Endothelial cell of umbilical vein (primary cell): ENCODE results near the gene TTLL10. TPM values are rescaled to one million over a fixed set of nuclear protein-coding genes. Genes with fewer than 3 reads are reported as not detected.

ENCODE experiments used
- BruUV-seq: library from RNA; stranded (reverse); fragments of 400-500 nt; replicated peaks from 2 replicates; lab custom pipeline; 2021; lab: Mats Ljungman, UMichigan
- CTCF ChIA-PET: fragments of 300-600, 350-600 bp; sonication (Branson Sonifier 250); formaldehyde crosslinking; loops from one replicate; lab custom pipeline; 2021; ENCODE audit warnings: antibody characterized with exemption, inconsistent platforms; lab: Charles Lee
- POLR2A ChIA-PET: fragments of 300-600, 350-600 bp; sonication (Branson Sonifier 250); formaldehyde crosslinking; loops from one replicate; lab custom pipeline; 2021; ENCODE audit warnings: antibody characterized with exemption, inconsistent platforms; lab: Charles Lee
- DNase-seq: peaks from one replicate; pipeline ENCODE4 v3.0.0-alpha.2; 2011; ENCODE audit warnings: low read depth, low spot score
- FAIRE-seq: peaks from 2 replicates; lab custom pipeline; 2011; peaks lifted over from hg19 to GRCh38; lab: Jason Lieb, UNC
- H2AFZ ChIP-seq: 2 replicates; pipeline ENCODE4 v1.6.0; 2012; ENCODE audit warnings: low read depth, low read length, control low read depth, inconsistent platforms
- H3K27ac ChIP-seq: 2 replicates; pipeline ENCODE4 v1.5.1; 2011; ENCODE audit warnings: low read depth, mild to moderate bottlenecking, control low read depth, low read length, moderate library complexity; ENCODE audit not compliant: insufficient read depth
- H3K27me3 ChIP-seq, 2 experiments: 2 replicates each; pipeline versions ENCODE4 v1.6.0 to v1.6.1; 2011; ENCODE audit warnings: low read length in 2 of 2, mixed read lengths in 1 of 2; ENCODE audit not compliant: control insufficient read depth in 2 of 2, insufficient read depth in 2 of 2
- H3K36me3 ChIP-seq, 2 experiments: 2 replicates in 1 of 2; 3 replicates in 1 of 2; pipeline ENCODE4 v1.5.1; 2011; ENCODE audit warnings: low read length in 2 of 2, mild to moderate bottlenecking in 1 of 2, moderate library complexity in 1 of 2; ENCODE audit not compliant: control insufficient read depth in 2 of 2, insufficient read depth in 2 of 2; ENCODE audit errors: extremely low read depth in 1 of 2
- H3K4me1 ChIP-seq: 3 replicates; pipeline ENCODE4 v1.5.1; 2011; ENCODE audit warnings: mild to moderate bottlenecking, low read length; ENCODE audit not compliant: control insufficient read depth, insufficient read depth; ENCODE audit errors: extremely low read depth
- H3K4me2 ChIP-seq: 2 replicates; pipeline ENCODE4 v1.6.1; 2011; ENCODE audit warnings: low read length, control low read depth, mixed read lengths; ENCODE audit not compliant: insufficient read depth
- H3K4me3 ChIP-seq, 3 experiments: fragments of 200-600 bp in 1 of 3; sonication (generic), shearing (Covaris generic) in 1 of 3; replicated peaks in 1 of 3; 2 replicates each; pipeline ENCODE4 v1.5.1; 2011 to 2016; ENCODE audit warnings: control low read depth in 3 of 3, low read length in 3 of 3, mild to moderate bottlenecking in 2 of 3, inconsistent platforms in 1 of 3, low read depth in 1 of 3, moderate library complexity in 1 of 3; ENCODE audit not compliant: insufficient read depth in 1 of 3
- H3K79me2 ChIP-seq: 2 replicates; pipeline ENCODE4 v1.6.0; 2012; ENCODE audit warnings: low read length, inconsistent platforms; ENCODE audit not compliant: control insufficient read depth, insufficient read depth
- H3K9ac ChIP-seq: replicated peaks from 2 replicates; pipeline ENCODE3; 2011; ENCODE audit warnings: low read length, control low read depth; ENCODE audit not compliant: insufficient read depth; ENCODE audit errors: extremely low read depth
- H3K9me1 ChIP-seq: replicated peaks from 3 replicates; pipeline ENCODE4 v1.6.0; 2011; ENCODE audit warnings: mild to moderate bottlenecking, low read length; ENCODE audit not compliant: control insufficient read depth, insufficient read depth; ENCODE audit errors: extremely low read depth
- H3K9me3 ChIP-seq: replicated peaks from 2 replicates; pipeline ENCODE4 v1.5.1; 2012; ENCODE audit warnings: low read length, inconsistent platforms; ENCODE audit not compliant: control insufficient read depth, insufficient read depth
- H4K20me1 ChIP-seq: replicated peaks from 2 replicates; pipeline ENCODE3; 2011; ENCODE audit warnings: mild to moderate bottlenecking, low read length; ENCODE audit not compliant: control insufficient read depth, insufficient read depth; ENCODE audit errors: extremely low read depth
- EZH2 ChIP-seq: IDR thresholded peaks from 2 replicates; pipeline ENCODE4 v1.6.1; 2012; ENCODE audit warnings: borderline replicate concordance, low read depth, mild to moderate bottlenecking, moderate library complexity, low read length, inconsistent platforms; ENCODE audit not compliant: severe bottlenecking
- FOS ChIP-seq: IDR thresholded peaks from 2 replicates; pipeline ENCODE4 v1.6.1; 2011; ENCODE audit warnings: mild to moderate bottlenecking, low read length, moderate library complexity, borderline replicate concordance; ENCODE audit not compliant: insufficient read depth
- GATA2 ChIP-seq: IDR thresholded peaks from 2 replicates; pipeline ENCODE4 v1.7.0; 2011; ENCODE audit warnings: low read depth, mild to moderate bottlenecking, moderate library complexity, mixed read lengths, low read length; ENCODE audit not compliant: insufficient read length, insufficient read depth
- JUN ChIP-seq: IDR thresholded peaks from 2 replicates; pipeline ENCODE4 v1.6.1; 2011; ENCODE audit warnings: borderline replicate concordance, low read depth; ENCODE audit not compliant: insufficient read length, insufficient read depth
- MYC ChIP-seq: IDR thresholded peaks from one replicate; pipeline ENCODE4 v1.6.1; 2011; ENCODE audit warnings: mild to moderate bottlenecking, low read depth, low read length
- POLR2A ChIP-seq: IDR thresholded peaks from 2 replicates; pipeline ENCODE4 v1.6.1; 2012; ENCODE audit warnings: low read depth, mild to moderate bottlenecking, control low read depth, low read length
- POLR2AphosphoS5 ChIP-seq: IDR thresholded peaks from 2 replicates; pipeline ENCODE4 v1.6.1; 2012; ENCODE audit warnings: low read depth, mild to moderate bottlenecking, control low read depth, low read length, moderate library complexity; ENCODE audit not compliant: insufficient read depth
- dilution Hi-C: fragments of 300-500 bp; cut with MboI; formaldehyde crosslinking; loops from one replicate; pipeline ENCODE4 v1.15.0; 2019; ENCODE audit warnings: low sequenced_read_pairs; ENCODE audit not compliant: extremely low pct_ligation_motif_present
- intact Hi-C: fragments of 100-400 bp; cut with micrococcal nuclease; formaldehyde crosslinking; loops from one replicate; pipeline ENCODE4 v1.10.0; 2022
- polyA plus RNA-seq, 4 experiments: library from polyadenylated mRNA; depleted of rRNA in 3 of 4; stranded (reverse) in 3 of 4; unstranded in 1 of 4; fragments of >200 nt; gene quantifications; 2 replicates each; pipeline versions ENCODE4 v1.2.1 to v1.2.3, GENCODE V29; 2011 to 2012; ENCODE audit warnings: missing spikeins in 1 of 4
- total RNA-seq: library from RNA; stranded (reverse); gene quantifications from 2 replicates; pipeline ENCODE4 v1.2.3, GENCODE V29; 2021
- TF ChIP-seq, protein P1 (sequence below), 2 donors: IDR thresholded peaks; 1 replicate in 1 of 2; 2 replicates in 1 of 2; pipeline ENCODE4 v1.5.1; 2011; ENCODE audit warnings: low read length in 2 of 2, mild to moderate bottlenecking in 2 of 2, moderate library complexity in 2 of 2, control low read depth in 1 of 2, inconsistent platforms in 1 of 2, low read depth in 1 of 2; ENCODE audit not compliant: insufficient read depth in 1 of 2; ENCODE audit errors: extremely low read depth in 1 of 2
- TF ChIP-seq, protein P2 (sequence below): IDR thresholded peaks from 2 replicates; pipeline ENCODE4 v1.6.1; 2011; ENCODE audit not compliant: insufficient read depth, insufficient read length

The TTLL10 gene
- total and polyA plus RNA-seq, 2 donors (not counting 3 experiments of a cell fraction or from before 2014, with no cell fraction given) = not detected

DNA sequence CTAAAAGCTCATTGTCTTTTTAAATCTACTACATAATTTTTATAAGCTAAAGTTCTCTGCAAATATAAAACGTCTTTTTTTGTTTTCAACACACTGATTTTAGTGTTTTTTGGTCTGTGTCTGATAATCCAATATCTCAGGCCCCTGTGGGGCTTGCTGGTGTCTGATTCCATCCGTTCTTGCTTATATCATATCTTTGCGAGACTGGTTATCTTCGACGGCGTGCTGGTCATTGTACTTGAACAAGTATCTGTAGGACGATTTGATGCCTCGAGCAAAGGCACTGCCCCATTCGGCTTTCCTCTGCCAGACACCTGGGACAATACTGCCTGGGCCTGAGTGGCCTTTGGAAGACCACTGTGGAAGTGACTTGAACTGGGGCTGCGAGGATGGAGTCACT, 18.4 kb upstream of the TTLL10 start:
- ChIA-PET POLR2A (no interaction called here), CTCF (interaction anchor here (0.8 kb wide), 1 partner anchor 16 kb away, joined by 3 read pairs; no protein-coding TSS in a partner anchor)
- Histone ChIP-seq H3K27ac (no peak overlapping the region), H2AFZ (no peak overlapping the region), H3K9me1 (no peaks in the 10 kb centered on the region), H4K20me1 (no peaks in the 10 kb centered on the region), H3K4me3 (no peak overlapping the region), H3K4me1 (peaks cover 14% of the 10 kb centered on the region), H3K4me2 (no peak overlapping the region), H3K9me3 (no peaks in the 10 kb centered on the region), H3K9ac (no peak overlapping the region), H3K79me2 (no peaks in the 10 kb centered on the region), H3K36me3 (no peaks in the 10 kb centered on the region), H3K27me3 (no peaks in the 10 kb centered on the region)
- dilution Hi-C loops (no loop called here), intact Hi-C loops (no loop called here)
- no peak for DNase-seq
- TF ChIP-seq EZH2 (no peak), MYC (no peak), POLR2AphosphoS5 (no peak), FOS (no peak), GATA2 (no peak), POLR2A (no peak), JUN (no peak)
- TF ChIP-seq, protein P1, sequence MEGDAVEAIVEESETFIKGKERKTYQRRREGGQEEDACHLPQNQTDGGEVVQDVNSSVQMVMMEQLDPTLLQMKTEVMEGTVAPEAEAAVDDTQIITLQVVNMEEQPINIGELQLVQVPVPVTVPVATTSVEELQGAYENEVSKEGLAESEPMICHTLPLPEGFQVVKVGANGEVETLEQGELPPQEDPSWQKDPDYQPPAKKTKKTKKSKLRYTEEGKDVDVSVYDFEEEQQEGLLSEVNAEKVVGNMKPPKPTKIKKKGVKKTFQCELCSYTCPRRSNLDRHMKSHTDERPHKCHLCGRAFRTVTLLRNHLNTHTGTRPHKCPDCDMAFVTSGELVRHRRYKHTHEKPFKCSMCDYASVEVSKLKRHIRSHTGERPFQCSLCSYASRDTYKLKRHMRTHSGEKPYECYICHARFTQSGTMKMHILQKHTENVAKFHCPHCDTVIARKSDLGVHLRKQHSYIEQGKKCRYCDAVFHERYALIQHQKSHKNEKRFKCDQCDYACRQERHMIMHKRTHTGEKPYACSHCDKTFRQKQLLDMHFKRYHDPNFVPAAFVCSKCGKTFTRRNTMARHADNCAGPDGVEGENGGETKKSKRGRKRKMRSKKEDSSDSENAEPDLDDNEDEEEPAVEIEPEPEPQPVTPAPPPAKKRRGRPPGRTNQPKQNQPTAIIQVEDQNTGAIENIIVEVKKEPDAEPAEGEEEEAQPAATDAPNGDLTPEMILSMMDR (IDR thresholded peaks at IDR 0.05; ENCODE audit: extremely low read depth in 1 of 2, insufficient read depth in 1 of 2, low read depth in 1 of 2, low read length in 2 of 2) = no peak
- TF ChIP-seq, protein P2, sequence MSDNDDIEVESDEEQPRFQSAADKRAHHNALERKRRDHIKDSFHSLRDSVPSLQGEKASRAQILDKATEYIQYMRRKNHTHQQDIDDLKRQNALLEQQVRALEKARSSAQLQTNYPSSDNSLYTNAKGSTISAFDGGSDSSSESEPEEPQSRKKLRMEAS = no peak
- BruUV-seq = no TSS peak
- FAIRE-seq = no peak
